Vagina (tissue), 2 donors: ENCODE results near the gene ALKBH5. TPM values are rescaled to one million over a fixed set of nuclear protein-coding genes. Genes with fewer than 3 reads are reported as not detected.

Experiments
- DNase-seq, 2 donors: peaks; one replicate each; pipeline ENCODE4 v3.0.0-alpha.2; 2017; ENCODE audit errors: extremely low spot score in 2 of 2
- H3K27ac ChIP-seq: fragments of 200-600 bp; sonication (generic); one replicate; pipeline ENCODE4 v1.5.1; 2019
- H3K27me3 ChIP-seq: fragments of 200-600 bp; sonication (generic); one replicate; pipeline ENCODE4 v1.5.1; 2019
- H3K36me3 ChIP-seq, 2 donors: fragments of 200-600 bp; sonication (generic); one replicate each; pipeline ENCODE4 v1.5.1; 2017 to 2019
- H3K4me1 ChIP-seq: fragments of 200-600 bp; sonication (generic); one replicate; pipeline ENCODE4 v1.5.1; 2019
- H3K4me3 ChIP-seq, 2 donors: fragments of 200-600 bp; sonication (generic); 1 replicate in 1 of 2; 2 replicates in 1 of 2; pipeline ENCODE4 v1.5.1; 2016 to 2019
- H3K9me3 ChIP-seq: fragments of 200-600 bp; sonication (generic); one replicate; pipeline ENCODE4 v1.5.1; 2019
- CTCF ChIP-seq, 3 experiments: fragments of 450-650 bp in 2 of 3; fragments of 200-600 bp in 1 of 3; sonication (generic) in 1 of 3; IDR thresholded peaks; one replicate each; pipeline ENCODE4 v1.5.1; 2017 to 2019; ENCODE audit warnings: antibody characterized with exemption in 3 of 3, mild to moderate bottlenecking in 2 of 3, moderate library complexity in 2 of 3
- POLR2A ChIP-seq, 2 donors: fragments of 450-650 bp; IDR thresholded peaks; one replicate each; pipeline ENCODE4 v1.6.1; 2017; ENCODE audit warnings: antibody characterized with exemption in 2 of 2, mild to moderate bottlenecking in 2 of 2, moderate library complexity in 2 of 2
- POLR2AphosphoS5 ChIP-seq, 2 donors: sonication (generic); formaldehyde crosslinking; IDR thresholded peaks; one replicate each; pipeline ENCODE4 v1.9.0; 2017; ENCODE audit warnings: antibody characterized with exemption in 2 of 2, mild to moderate bottlenecking in 2 of 2, low read depth in 1 of 2; ENCODE audit not compliant: insufficient read depth in 1 of 2
- intact Hi-C: fragments of 100-400 bp; cut with DNase I; formaldehyde crosslinking; loops from one replicate; pipeline ENCODE4 v1.15.1; 2023
- total RNA-seq: library from RNA; depleted of rRNA; stranded (reverse); fragments of >200 nt; gene quantifications from one replicate; pipeline ENCODE4 v1.2.3, GENCODE V29; 2016

ALKBH5 gene
- total RNA-seq, 1 donor from 2014 or later: 77.3 TPM

- no peak overlapping the region for H3K4me3 ChIP-seq
- H3K4me1 ChIP-seq: peaks cover 29% of the 10 kb centered on the region
- no peak for DNase-seq
- no peaks in the 10 kb centered on the region for H3K27me3 ChIP-seq
- TF ChIP-seq POLR2AphosphoS5 (IDR thresholded peaks at IDR 0.05; ENCODE audit: insufficient read depth in 1 of 2, low read depth in 1 of 2): peak in 1 of 2 donors; percentile 17
- TF ChIP-seq POLR2A (IDR thresholded peaks at IDR 0.05): no peak
- no peak for TF ChIP-seq CTCF (IDR thresholded peaks at IDR 0.05)
- peaks cover 0 to 67% of the 10 kb centered on the region in 2 donors for H3K36me3 ChIP-seq
- peak overlapping the region; percentile 47 for H3K27ac ChIP-seq
- no peaks in the 10 kb centered on the region for H3K9me3 ChIP-seq
- intact Hi-C loops: no loop called here
Observed at GRCh38 chr17:18247613-18248001, 64.0 kb downstream of the ALKBH5 start.

- DNase-seq: no peak
- peak in 1 of 2 donors; percentile 35 for TF ChIP-seq POLR2AphosphoS5 (IDR thresholded peaks at IDR 0.05; ENCODE audit: insufficient read depth in 1 of 2, low read depth in 1 of 2)
- no peak for TF ChIP-seq POLR2A (IDR thresholded peaks at IDR 0.05)
- TF ChIP-seq CTCF (IDR thresholded peaks at IDR 0.05): peak; percentile 24 to 74 (median 38)
- H3K4me3 ChIP-seq: no peak overlapping the region
- H3K36me3 ChIP-seq: peaks cover 0 to 74% of the 10 kb centered on the region in 2 donors
- H3K27ac ChIP-seq: peak overlapping the region; percentile 47
- intact Hi-C loops: no loop called here
- no peaks in the 10 kb centered on the region for H3K9me3 ChIP-seq
- H3K4me1 ChIP-seq: peaks cover 29% of the 10 kb centered on the region
- no peaks in the 10 kb centered on the region for H3K27me3 ChIP-seq
Observed at GRCh38 chr17:18248300-18248731, 64.7 kb downstream of the ALKBH5 start.

- intact Hi-C loops: no loop called here
- Histone ChIP-seq H3K36me3 (peaks cover 0 to 79% of the 10 kb centered on the region in 2 donors), H3K27me3 (no peaks in the 10 kb centered on the region), H3K27ac (no peak overlapping the region), H3K4me3 (no peak overlapping the region), H3K4me1 (peaks cover 29% of the 10 kb centered on the region), H3K9me3 (no peaks in the 10 kb centered on the region)
- no peak for DNase-seq
- TF ChIP-seq POLR2AphosphoS5 (IDR thresholded peaks at IDR 0.05; ENCODE audit: insufficient read depth in 1 of 2, low read depth in 1 of 2) (no peak), CTCF (IDR thresholded peaks at IDR 0.05) (no peak), POLR2A (IDR thresholded peaks at IDR 0.05) (no peak)
Observed at GRCh38 chr17:18248811-18249210, 65.2 kb downstream of the ALKBH5 start.

- no peaks in the 10 kb centered on the region for H3K9me3 ChIP-seq
- H3K4me3 ChIP-seq: no peak overlapping the region
- TF ChIP-seq POLR2A (IDR thresholded peaks at IDR 0.05) (no peak), POLR2AphosphoS5 (IDR thresholded peaks at IDR 0.05; ENCODE audit: insufficient read depth in 1 of 2, low read depth in 1 of 2) (no peak), CTCF (IDR thresholded peaks at IDR 0.05) (no peak)
- no peak for DNase-seq
- intact Hi-C loops: no loop called here
- H3K36me3 ChIP-seq: peaks cover 0 to 85% of the 10 kb centered on the region in 2 donors
- no peaks in the 10 kb centered on the region for H3K27me3 ChIP-seq
- H3K4me1 ChIP-seq: peaks cover 29% of the 10 kb centered on the region
- no peak overlapping the region for H3K27ac ChIP-seq
Observed at GRCh38 chr17:18250259-18250658, 66.6 kb downstream of the ALKBH5 start.

- Histone ChIP-seq H3K4me1 (peaks cover 33% of the 10 kb centered on the region), H3K4me3 (no peak overlapping the region), H3K36me3 (peaks cover 0 to 84% of the 10 kb centered on the region in 2 donors), H3K27me3 (no peaks in the 10 kb centered on the region), H3K9me3 (no peaks in the 10 kb centered on the region), H3K27ac (no peak overlapping the region)
- intact Hi-C loops: no loop called here
- no peak for DNase-seq
- no peak for TF ChIP-seq POLR2A (IDR thresholded peaks at IDR 0.05)
- TF ChIP-seq POLR2AphosphoS5 (IDR thresholded peaks at IDR 0.05; ENCODE audit: insufficient read depth in 1 of 2, low read depth in 1 of 2): no peak
- TF ChIP-seq CTCF (IDR thresholded peaks at IDR 0.05): no peak
Observed at GRCh38 chr17:18250708-18251107, 67.1 kb downstream of the ALKBH5 start.
